GM23338 (cell line): Measurements from ENCODE around the gene NLRP1. TPM values are rescaled to one million over a fixed set of nuclear protein-coding genes. Genes with fewer than 3 reads are reported as not detected.

Experiments
- ATAC-seq: fragments of 200-7000 bp; cut with Tn5 transposase; 3 replicates; pipeline ENCODE4 v1.9.1; 2020
- DNase-seq: peaks from one replicate; pipeline ENCODE4 v3.0.0-alpha.2; 2015; ENCODE audit warnings: low spot score
- H2AFZ ChIP-seq: fragments of 200-600 bp; sonication (generic); 2 replicates; pipeline ENCODE4 v1.8.0; 2016; ENCODE audit warnings: antibody characterized with exemption, mild to moderate bottlenecking, moderate library complexity
- H3F3A ChIP-seq: fragments of 200-600 bp; sonication (generic); replicated peaks from 2 replicates; pipeline ENCODE4 v1.8.0; 2017; ENCODE audit warnings: antibody characterized with exemption, mixed run types, low read depth
- H3K27ac ChIP-seq: fragments of 200-600 bp; sonication (generic); 2 replicates; pipeline ENCODE4 v1.6.1; 2016; ENCODE audit warnings: low read depth
- H3K27me3 ChIP-seq: fragments of 200-600 bp; sonication (generic); 2 replicates; pipeline ENCODE4 v1.8.0; 2016; ENCODE audit warnings: mild to moderate bottlenecking, mixed run types, moderate library complexity; ENCODE audit not compliant: insufficient read depth
- H3K36me3 ChIP-seq: fragments of 200-600 bp; sonication (generic); 2 replicates; pipeline ENCODE4 v1.8.0; 2016; ENCODE audit warnings: mild to moderate bottlenecking; ENCODE audit not compliant: insufficient read depth
- H3K4me1 ChIP-seq: fragments of 200-600 bp; sonication (generic); 2 replicates; pipeline ENCODE4 v1.8.0; 2016; ENCODE audit warnings: mild to moderate bottlenecking, moderate library complexity; ENCODE audit not compliant: insufficient read depth
- H3K4me2 ChIP-seq: fragments of 200-600 bp; sonication (generic); 2 replicates; pipeline ENCODE4 v1.7.1; 2017; ENCODE audit warnings: mixed run types
- H3K4me3 ChIP-seq: fragments of 200-600 bp; sonication (generic); 2 replicates; pipeline ENCODE4 v1.6.1; 2016; ENCODE audit warnings: mixed run types
- H3K79me2 ChIP-seq: fragments of 200-600 bp; sonication (generic); replicated peaks from 2 replicates; pipeline ENCODE4 v1.8.0; 2017; ENCODE audit warnings: mild to moderate bottlenecking; ENCODE audit not compliant: insufficient read depth
- H3K9me2 ChIP-seq: fragments of 200-600 bp; sonication (generic); 2 replicates; pipeline ENCODE4 v1.8.0; 2017; ENCODE audit not compliant: insufficient read depth
- H4K20me1 ChIP-seq: fragments of 200-600 bp; sonication (generic); replicated peaks from 2 replicates; pipeline ENCODE4 v1.8.0; 2017; ENCODE audit warnings: mild to moderate bottlenecking; ENCODE audit not compliant: insufficient read depth
- H3K27ac Mint-ChIP-seq: 2 replicates; pipeline ENCODE4 v1.8.0; 2020; ENCODE audit warnings: inconsistent platforms, mild to moderate bottlenecking, moderate library complexity, mixed read lengths
- H3K27me3 Mint-ChIP-seq: 3 replicates; pipeline ENCODE4 v1.8.0; 2022; ENCODE audit warnings: low read depth, mild to moderate bottlenecking, moderate library complexity, mixed read lengths, inconsistent platforms; ENCODE audit not compliant: insufficient read depth, poor library complexity
- H3K36me3 Mint-ChIP-seq: 3 replicates; pipeline ENCODE4 v1.8.0; 2021; ENCODE audit warnings: low read depth, mild to moderate bottlenecking, inconsistent platforms, moderate library complexity, mixed read lengths
- H3K4me1 Mint-ChIP-seq: 3 replicates; pipeline ENCODE4 v1.8.0; 2020; ENCODE audit warnings: mild to moderate bottlenecking, inconsistent platforms, mixed read lengths
- H3K4me3 Mint-ChIP-seq: 3 replicates; pipeline ENCODE4 v1.8.0; 2021; ENCODE audit warnings: moderate library complexity, mild to moderate bottlenecking, inconsistent platforms, mixed read lengths
- H3K9me3 Mint-ChIP-seq: 3 replicates; pipeline ENCODE4 v1.8.0; 2020; ENCODE audit warnings: moderate library complexity, mild to moderate bottlenecking, inconsistent platforms, mixed read lengths
- ETS1 ChIP-seq: IDR thresholded peaks from 2 replicates; pipeline ENCODE4 v1.6.1; 2016; ENCODE audit warnings: antibody characterized with exemption
- EZH2 ChIP-seq: fragments of 200-600 bp; sonication (generic); IDR thresholded peaks from one replicate; pipeline ENCODE4 v1.8.0; 2017; ENCODE audit warnings: antibody characterized with exemption, mild to moderate bottlenecking, low read depth; ENCODE audit not compliant: unreplicated experiment
- POLR2AphosphoS5 ChIP-seq: IDR thresholded peaks from 2 replicates; pipeline ENCODE4 v1.6.1; 2016; ENCODE audit warnings: antibody characterized with exemption, low read depth
- STAT1 ChIP-seq: IDR thresholded peaks from one replicate; pipeline ENCODE4 v1.6.1; 2016; ENCODE audit warnings: antibody characterized with exemption; ENCODE audit not compliant: unreplicated experiment
- polyA plus RNA-seq: library from polyadenylated mRNA; unstranded; fragments of >200 nt; fragmentation: Nextera tagmentation; extraction: Ambion mirVana; gene quantifications from 2 replicates; pipeline ENCODE4 v1.2.1, GENCODE V29; 2016
- total RNA-seq: library from RNA; depleted of rRNA; stranded (reverse); fragments of >200 nt; shearing (Covaris generic); gene quantifications from 2 replicates; pipeline ENCODE4 v1.2.3, GENCODE V29; 2014
- TF ChIP-seq, protein P1 (sequence below), 2 experiments: fragments of 200-600 bp in 1 of 2; sonication (generic) in 1 of 2; conservative IDR thresholded peaks; 2 replicates each; pipeline versions ENCODE4 v1.5.1 to v1.6.1; 2016 to 2017; ENCODE audit warnings: antibody characterized with exemption in 2 of 2, low read depth in 2 of 2, mild to moderate bottlenecking in 2 of 2, moderate library complexity in 1 of 2

NLRP1 gene
- total and polyA plus RNA-seq, 2 experiments from 2014 or later: 7.6 to 16.2 TPM

DNA sequence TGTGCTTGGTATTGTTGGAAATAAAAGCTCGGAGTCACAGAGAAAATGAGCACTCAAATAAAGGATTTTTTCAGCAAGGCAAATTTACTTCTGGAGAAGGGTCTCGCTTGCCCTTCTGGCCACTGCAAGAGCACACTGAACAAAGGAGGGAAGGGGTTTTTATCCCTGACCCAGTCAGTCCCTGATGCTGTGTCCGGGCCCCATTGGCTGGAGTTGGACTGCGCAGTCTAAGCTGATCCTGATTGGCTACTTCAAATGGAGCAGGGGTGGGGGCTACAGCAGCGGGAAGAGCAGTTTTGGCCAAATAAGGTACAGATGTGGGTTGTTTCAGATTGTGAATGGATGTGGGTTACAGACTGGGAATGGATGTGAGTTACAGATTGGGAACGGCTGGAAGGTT, 4.3 kb upstream of the NLRP1 start (continued):
- TF ChIP-seq EZH2: no peak

DNA sequence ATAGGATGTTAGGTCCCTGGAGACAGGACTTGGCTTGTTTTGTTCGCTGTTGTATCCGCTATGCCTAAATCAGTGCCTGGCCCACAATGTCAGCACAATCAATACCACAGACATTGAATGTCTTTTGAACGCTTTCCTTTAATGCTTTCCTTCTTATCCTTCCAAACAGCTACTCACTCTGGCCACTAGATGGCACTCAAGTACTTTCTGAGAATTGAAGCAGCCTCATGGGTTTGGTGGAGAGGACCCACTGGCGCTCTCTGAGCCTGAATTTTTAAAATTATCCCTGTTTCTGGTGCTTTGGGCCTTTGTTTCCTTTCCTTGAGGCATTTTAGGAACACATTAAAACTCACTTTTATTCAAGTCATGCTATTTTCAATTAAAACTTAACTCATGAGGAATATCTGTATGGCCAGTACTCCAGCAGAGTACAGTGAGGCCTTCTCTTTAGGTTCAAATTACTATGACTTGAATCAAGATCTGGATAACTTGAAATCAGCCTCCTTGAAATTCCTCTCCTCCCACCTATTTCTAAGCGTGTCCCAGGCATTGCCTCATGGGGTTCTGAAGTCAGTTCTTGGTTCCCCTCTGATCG, 3.2 kb upstream of the NLRP1 start:
- peak; percentile 73 for ATAC-seq
- H3K79me2 ChIP-seq: no peaks in the 10 kb centered on the region
- H3K27me3 Mint-ChIP-seq: peaks cover 2% of the 10 kb centered on the region
- H3K4me3 Mint-ChIP-seq: no peak overlapping the region
- H3K27me3 ChIP-seq: no peaks in the 10 kb centered on the region
- H4K20me1 ChIP-seq: no peaks in the 10 kb centered on the region
- H3K27ac ChIP-seq: no peak overlapping the region
- no peak for TF ChIP-seq POLR2AphosphoS5
- TF ChIP-seq, protein P1, sequence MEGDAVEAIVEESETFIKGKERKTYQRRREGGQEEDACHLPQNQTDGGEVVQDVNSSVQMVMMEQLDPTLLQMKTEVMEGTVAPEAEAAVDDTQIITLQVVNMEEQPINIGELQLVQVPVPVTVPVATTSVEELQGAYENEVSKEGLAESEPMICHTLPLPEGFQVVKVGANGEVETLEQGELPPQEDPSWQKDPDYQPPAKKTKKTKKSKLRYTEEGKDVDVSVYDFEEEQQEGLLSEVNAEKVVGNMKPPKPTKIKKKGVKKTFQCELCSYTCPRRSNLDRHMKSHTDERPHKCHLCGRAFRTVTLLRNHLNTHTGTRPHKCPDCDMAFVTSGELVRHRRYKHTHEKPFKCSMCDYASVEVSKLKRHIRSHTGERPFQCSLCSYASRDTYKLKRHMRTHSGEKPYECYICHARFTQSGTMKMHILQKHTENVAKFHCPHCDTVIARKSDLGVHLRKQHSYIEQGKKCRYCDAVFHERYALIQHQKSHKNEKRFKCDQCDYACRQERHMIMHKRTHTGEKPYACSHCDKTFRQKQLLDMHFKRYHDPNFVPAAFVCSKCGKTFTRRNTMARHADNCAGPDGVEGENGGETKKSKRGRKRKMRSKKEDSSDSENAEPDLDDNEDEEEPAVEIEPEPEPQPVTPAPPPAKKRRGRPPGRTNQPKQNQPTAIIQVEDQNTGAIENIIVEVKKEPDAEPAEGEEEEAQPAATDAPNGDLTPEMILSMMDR (conservative IDR thresholded peaks at IDR 0.05; ENCODE audit: low read depth in 2 of 2): peak; percentile 92 to 94
- no peaks in the 10 kb centered on the region for H3F3A ChIP-seq
- no peaks in the 10 kb centered on the region for H3K9me3 Mint-ChIP-seq
- H3K4me2 ChIP-seq: no peak overlapping the region
- no peaks in the 10 kb centered on the region for H3K9me2 ChIP-seq
- no peak overlapping the region for H3K4me3 ChIP-seq
- peak; percentile 86 for DNase-seq
- H3K4me1 Mint-ChIP-seq: peaks cover 6% of the 10 kb centered on the region
- H3K27ac Mint-ChIP-seq: no peak overlapping the region
- H3K36me3 Mint-ChIP-seq: no peaks in the 10 kb centered on the region
- H3K36me3 ChIP-seq: no peaks in the 10 kb centered on the region
- 0 out of 2 replicates have a peak, but pooled peaks cover 4% of the 10 kb centered on the region for H3K4me1 ChIP-seq
- H2AFZ ChIP-seq: peak overlapping the region; percentile 1; the same call in 1 of the 2 replicates

DNA sequence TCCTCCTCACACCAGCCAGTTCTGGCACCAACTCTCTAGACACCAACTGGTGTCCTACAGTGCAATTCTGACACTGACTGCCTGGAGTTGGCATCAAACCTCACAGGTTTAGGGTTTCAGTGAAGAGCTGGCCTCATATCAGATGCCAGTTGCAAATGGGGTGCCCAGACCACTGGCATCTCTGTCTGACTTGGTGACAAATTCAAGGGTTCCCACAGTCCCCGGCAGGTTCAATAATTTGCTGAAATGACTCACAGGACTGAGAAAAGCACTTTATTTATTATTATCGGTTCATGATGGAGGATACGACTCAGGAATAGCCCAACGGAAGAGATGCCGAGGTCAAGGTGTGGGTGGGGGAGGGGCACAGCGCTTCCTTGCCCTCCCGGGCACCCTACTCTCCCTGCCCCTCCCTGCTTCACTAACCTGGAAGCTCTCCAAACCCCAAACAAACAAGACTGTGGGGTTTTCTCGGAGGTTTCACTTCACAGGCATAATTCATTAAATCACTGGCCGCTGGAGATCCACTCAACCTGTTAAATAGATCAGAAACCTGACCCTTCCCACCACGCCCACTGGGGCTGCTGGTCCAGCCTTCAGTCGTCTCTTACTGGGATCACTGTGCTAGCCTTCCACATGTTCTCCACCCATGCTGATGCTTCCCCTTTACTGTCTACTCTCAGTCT, 1.7 kb upstream of the NLRP1 start:
- ATAC-seq (no peak), DNase-seq (peak; percentile 38)
- TF ChIP-seq EZH2: no peak
- peaks cover 6% of the 10 kb centered on the region for H3K4me1 Mint-ChIP-seq
- H3K9me2 ChIP-seq: no peaks in the 10 kb centered on the region
- no peak overlapping the region for H3K4me2 ChIP-seq
- no peak overlapping the region for H3K4me3 Mint-ChIP-seq
- H3K9me3 Mint-ChIP-seq: no peaks in the 10 kb centered on the region
- H3K36me3 ChIP-seq: no peaks in the 10 kb centered on the region
- no peaks in the 10 kb centered on the region for H3K79me2 ChIP-seq
- H4K20me1 ChIP-seq: no peaks in the 10 kb centered on the region
- no peak overlapping the region for H3K27ac ChIP-seq
- H2AFZ ChIP-seq: peak overlapping the region; percentile 59; the same call in 1 of the 2 replicates
- no peak overlapping the region for H3K27ac Mint-ChIP-seq
- no peaks in the 10 kb centered on the region for H3K27me3 ChIP-seq
- H3F3A ChIP-seq: no peaks in the 10 kb centered on the region
- 0 out of 2 replicates have a peak, but pooled peaks cover 4% of the 10 kb centered on the region for H3K4me1 ChIP-seq
- no peak overlapping the region for H3K4me3 ChIP-seq
- no peaks in the 10 kb centered on the region for H3K36me3 Mint-ChIP-seq
- peaks cover 2% of the 10 kb centered on the region for H3K27me3 Mint-ChIP-seq

- peaks cover 6% of the 10 kb centered on the region for H3K4me1 Mint-ChIP-seq
- Histone ChIP-seq H3K36me3 (no peaks in the 10 kb centered on the region), H3K4me3 (no peak overlapping the region), H3K9me2 (no peaks in the 10 kb centered on the region), H3K27me3 (no peaks in the 10 kb centered on the region), H3F3A (no peaks in the 10 kb centered on the region), H2AFZ (0 out of 2 replicates have a peak overlapping the region, but pooled peaks have one; percentile 59), H3K79me2 (no peaks in the 10 kb centered on the region), H3K4me1 (0 out of 2 replicates have a peak, but pooled peaks cover 4% of the 10 kb centered on the region), H4K20me1 (no peaks in the 10 kb centered on the region), H3K27ac (no peak overlapping the region), H3K4me2 (no peak overlapping the region)
- TF ChIP-seq ETS1 (no peak), EZH2 (no peak), STAT1 (no peak)
- no peak for ATAC-seq
- no peak for DNase-seq
- H3K4me3 Mint-ChIP-seq: no peak overlapping the region
- H3K9me3 Mint-ChIP-seq: no peaks in the 10 kb centered on the region
- H3K36me3 Mint-ChIP-seq: no peaks in the 10 kb centered on the region
- no peak overlapping the region for H3K27ac Mint-ChIP-seq
- peaks cover 2% of the 10 kb centered on the region for H3K27me3 Mint-ChIP-seq
Measured at GRCh38 chr17:5585287-5585794, 1.0 kb upstream of the NLRP1 start.
